Activated CD4-positive, alpha-beta T cell treated with anti-CD3 and anti-CD28 coated beads for 1 hour (primary cell): Measurements from ENCODE around the gene PHF21A.

Source experiments
- DNase-seq: peaks from one replicate; pipeline ENCODE4 v3.0.0-alpha.2; 2020

The PHF21A gene

GRCh38 chr11:45973601-45974000 is 147.7 kb downstream of the PHF21A start:
- no peak for DNase-seq

- no peak for DNase-seq
Observed at GRCh38 chr11:45968901-45969300, 152.4 kb downstream of the PHF21A start.

GRCh38 chr11:45967506-45967905 is 153.7 kb downstream of the PHF21A start:
- no peak for DNase-seq

- peak; percentile 41 for DNase-seq
Observed at GRCh38 chr11:45964911-45965389, 156.3 kb downstream of the PHF21A start.

- no peak for DNase-seq
Observed at GRCh38 chr11:45961751-45962240, 159.5 kb downstream of the PHF21A start.

- no peak for DNase-seq
Observed at GRCh38 chr11:45960387-45961095, 160.7 kb downstream of the PHF21A start.

GRCh38 chr11:45959851-45960250 is 161.4 kb downstream of the PHF21A start:
- no peak for DNase-seq

- no peak for DNase-seq
Observed at GRCh38 chr11:45949992-45950407, 171.3 kb downstream of the PHF21A start.

GRCh38 chr11:45948356-45948755 is 172.9 kb downstream of the PHF21A start:
- no peak for DNase-seq

- DNase-seq, result no peak
Observed at GRCh38 chr11:45947885-45948284, 173.4 kb downstream of the PHF21A start.

GRCh38 chr11:45945397-45945999 is 175.8 kb downstream of the PHF21A start:
- no peak for DNase-seq

- no peak for DNase-seq
Observed at GRCh38 chr11:45942381-45942780, 178.9 kb downstream of the PHF21A start.

GRCh38 chr11:45941285-45941684 is 180.0 kb downstream of the PHF21A start:
- DNase-seq, result no peak

GRCh38 chr11:45939836-45940235 is 181.4 kb downstream of the PHF21A start:
- DNase-seq, result no peak

GRCh38 chr11:45937916-45938315 is 183.3 kb downstream of the PHF21A start:
- no peak for DNase-seq

GRCh38 chr11:45936511-45937054 is 184.7 kb downstream of the PHF21A start:
- DNase-seq, result no peak

- DNase-seq, result no peak
Observed at GRCh38 chr11:45935349-45936064, 185.7 kb downstream of the PHF21A start.

GRCh38 chr11:45934580-45935318 is 186.5 kb downstream of the PHF21A start:
- DNase-seq, result no peak

GRCh38 chr11:45933846-45934579 is 187.2 kb downstream of the PHF21A start:
- DNase-seq, result no peak

GRCh38 chr11:45933131-45933831 is 188.0 kb downstream of the PHF21A start:
- no peak for DNase-seq

GRCh38 chr11:45932217-45932616 is 189.0 kb downstream of the PHF21A start:
- no peak for DNase-seq
